ENCODE results near the gene ADSS1. TPM values are rescaled to one million over a fixed set of nuclear protein-coding genes. Genes with fewer than 3 reads are reported as not detected.

The ADSS1 gene
- polyA plus RNA-seq, 1 donor (not counting 4 experiments of a cell fraction or from before 2014, with no cell fraction given): 1.7 TPM

- peaks cover 31 to 41% of the 10 kb centered on the region in 2 experiments for H3K36me3 ChIP-seq (ENCODE audit: control insufficient read depth in 2 of 2, extremely low read depth in 1 of 2, insufficient read depth in 2 of 2, low read length in 2 of 2)
Observed at GRCh38 chr14:104709387-104710039, 14.5 kb upstream of the ADSS1 start.

GRCh38 chr14:104710071-104710735 lies 13.8 kb upstream of the ADSS1 start:
- Histone ChIP-seq H4K20me1 (ENCODE audit: control insufficient read depth, extremely low read depth, insufficient read depth, low read length) (no peaks in the 10 kb centered on the region), H2AFZ (ENCODE audit: control insufficient read depth, low read length) (no peak overlapping the region), H3K79me2 (ENCODE audit: control insufficient read depth, insufficient read depth, low read length) (no peaks in the 10 kb centered on the region), H3K27me3 (ENCODE audit: control insufficient read depth, extremely low read depth, insufficient read depth, low read length) (no peaks in the 10 kb centered on the region), H3K9ac (ENCODE audit: control insufficient read depth, extremely low read depth, insufficient read depth, low read length) (no peak overlapping the region), H3K4me3 (ENCODE audit: control insufficient read depth in 2 of 3, extremely low read depth in 1 of 3, insufficient read depth in 2 of 3, low read depth in 1 of 3, low read length in 3 of 3) (no peak overlapping the region), H3K9me1 (ENCODE audit: control insufficient read depth, extremely low read depth, insufficient read depth, low read length) (no peaks in the 10 kb centered on the region), H3K36me3 (ENCODE audit: control insufficient read depth in 2 of 2, extremely low read depth in 1 of 2, insufficient read depth in 2 of 2, low read length in 2 of 2) (peaks cover 30 to 40% of the 10 kb centered on the region in 2 experiments), H3K9me3 (ENCODE audit: control insufficient read depth, low read depth, low read length) (no peaks in the 10 kb centered on the region), H3K27ac (ENCODE audit: control insufficient read depth, insufficient read depth, low read length) (no peak overlapping the region), H3K4me2 (ENCODE audit: control insufficient read depth, extremely low read depth, insufficient read depth, low read depth, low read length) (no peak overlapping the region), H3K4me1 (ENCODE audit: control insufficient read depth, extremely low read depth, insufficient read depth, low read length) (no peaks in the 10 kb centered on the region)
- no peak for FAIRE-seq
- no peak for DNase-seq (ENCODE audit: low read depth, low spot score)
- dilution Hi-C loops (cut with MboI; ENCODE audit: extremely low pct_ligation_motif_present, low sequenced_read_pairs): no loop called here
- no peak for TF ChIP-seq EZH2 (IDR thresholded peaks at IDR 0.05; ENCODE audit: low read length)
- TF ChIP-seq CTCF (optimal IDR thresholded peaks at IDR 0.05 in 1 of 3, IDR thresholded peaks at IDR 0.05 in 1 of 3, conservative IDR thresholded peaks at IDR 0.05 in 1 of 3; ENCODE audit: extremely low read depth in 1 of 3, insufficient read depth in 2 of 3, low read length in 3 of 3): no peak

More at GRCh38 chr14:104709387-104710039, 14.5 kb upstream of the ADSS1 start:
- no peaks in the 10 kb centered on the region for H3K4me1 ChIP-seq (ENCODE audit: control insufficient read depth, extremely low read depth, insufficient read depth, low read length)
- H3K79me2 ChIP-seq (ENCODE audit: control insufficient read depth, insufficient read depth, low read length): no peaks in the 10 kb centered on the region
- no peak overlapping the region for H2AFZ ChIP-seq (ENCODE audit: control insufficient read depth, low read length)
- no peak for FAIRE-seq
- dilution Hi-C loops (cut with MboI; ENCODE audit: extremely low pct_ligation_motif_present, low sequenced_read_pairs): no loop called here
- H4K20me1 ChIP-seq (ENCODE audit: control insufficient read depth, extremely low read depth, insufficient read depth, low read length): no peaks in the 10 kb centered on the region
- H3K27ac ChIP-seq (ENCODE audit: control insufficient read depth, insufficient read depth, low read length): no peak overlapping the region
- no peak for TF ChIP-seq EZH2 (IDR thresholded peaks at IDR 0.05; ENCODE audit: low read length)
- no peak for TF ChIP-seq CTCF (optimal IDR thresholded peaks at IDR 0.05 in 1 of 3, IDR thresholded peaks at IDR 0.05 in 1 of 3, conservative IDR thresholded peaks at IDR 0.05 in 1 of 3; ENCODE audit: extremely low read depth in 1 of 3, insufficient read depth in 2 of 3, low read length in 3 of 3)
- H3K9ac ChIP-seq (ENCODE audit: control insufficient read depth, extremely low read depth, insufficient read depth, low read length): no peak overlapping the region
- no peaks in the 10 kb centered on the region for H3K27me3 ChIP-seq (ENCODE audit: control insufficient read depth, extremely low read depth, insufficient read depth, low read length)
- H3K4me3 ChIP-seq (ENCODE audit: control insufficient read depth in 2 of 3, extremely low read depth in 1 of 3, insufficient read depth in 2 of 3, low read depth in 1 of 3, low read length in 3 of 3): no peak overlapping the region
- H3K4me2 ChIP-seq (ENCODE audit: control insufficient read depth, extremely low read depth, insufficient read depth, low read depth, low read length): no peak overlapping the region
- no peaks in the 10 kb centered on the region for H3K9me3 ChIP-seq (ENCODE audit: control insufficient read depth, low read depth, low read length)
- no peak for DNase-seq (ENCODE audit: low read depth, low spot score)
- H3K9me1 ChIP-seq (ENCODE audit: control insufficient read depth, extremely low read depth, insufficient read depth, low read length): no peaks in the 10 kb centered on the region

Data from keratinocyte (primary cell).